Measurements from ENCODE around the gene ADGRG4. TPM values are rescaled to one million over a fixed set of nuclear protein-coding genes. Genes with fewer than 3 reads are reported as not detected.

The ADGRG4 gene
- polyA plus RNA-seq, 2 of the 4 experiments (the other 2 are of a cell fraction), result not detected

- no peak for TF ChIP-seq PHF8 (IDR thresholded peaks at IDR 0.05; ENCODE audit: borderline replicate concordance, low read depth)
Observed at GRCh38 chrX:136307471-136307870, 6.7 kb downstream of the ADGRG4 start (continued).

GRCh38 chrX:136310411-136310810 is 9.6 kb downstream of the ADGRG4 start:
- Histone ChIP-seq H3K27ac (no peak overlapping the region), H3K9me3 (no peaks in the 10 kb centered on the region), H3K4me3 (no peak overlapping the region), H3K4me1 (no peaks in the 10 kb centered on the region), H3K4me2 (no peak overlapping the region)
- TF ChIP-seq REST (IDR thresholded peaks at IDR 0.05) (no peak), RNF2 (IDR thresholded peaks at IDR 0.05; ENCODE audit: borderline replicate concordance, low read depth) (no peak), JUN (IDR thresholded peaks at IDR 0.05) (no peak), MAX (IDR thresholded peaks at IDR 0.05) (no peak), MAZ (IDR thresholded peaks at IDR 0.05; ENCODE audit: borderline replicate concordance, low read depth, low read length) (no peak), ZC3H11A (IDR thresholded peaks at IDR 0.05) (no peak), HOXB13 (CRISPR knock-in tag; IDR thresholded peaks at IDR 0.05; ENCODE audit: low read depth) (no peak), SREBF2 (IDR thresholded peaks at IDR 0.05) (no peak), ZSCAN20 (CRISPR knock-in tag; IDR thresholded peaks at IDR 0.05) (no peak)
- peak; percentile 2 to 5 for DNase-seq (ENCODE audit: low read depth in 1 of 2, low spot score in 1 of 2)
- POLR2A ChIA-PET, result no interaction called here
- CTCF ChIA-PET, result no interaction called here
- 13% methylated on average over 2 of the region's 2 CpGs for WGBS (ENCODE audit: missing lambda C conversion rate)
- no peak for FAIRE-seq
- 0 out of 6 replicates have a peak, but pooled peaks of 1 of the 2 experiments have one; percentile 31 for ATAC-seq

GRCh38 chrX:136318156-136318555 is 17.4 kb downstream of the ADGRG4 start:
- Histone ChIP-seq H3K9me3 (no peaks in the 10 kb centered on the region), H3K4me3 (no peak overlapping the region), H3K4me2 (no peak overlapping the region), H3K4me1 (no peaks in the 10 kb centered on the region), H3K27ac (no peak overlapping the region)
- POLR2A ChIA-PET, result no interaction called here
- TF ChIP-seq BHLHE40 (IDR thresholded peaks at IDR 0.05; ENCODE audit: low read depth, low read length) (no peak), HOXA7 (CRISPR knock-in tag; IDR thresholded peaks at IDR 0.05) (no peak), HES2 (IDR thresholded peaks at IDR 0.05) (no peak), HEYL (CRISPR knock-in tag; IDR thresholded peaks at IDR 0.05) (no peak), NR3C1 (IDR thresholded peaks at IDR 0.05) (no peak), EHMT2 (IDR thresholded peaks at IDR 0.05; ENCODE audit: low read depth) (no peak), CEBPB (IDR thresholded peaks at IDR 0.05) (no peak), MAX (IDR thresholded peaks at IDR 0.05) (no peak), EP300 (IDR thresholded peaks at IDR 0.05) (no peak), JUNB (IDR thresholded peaks at IDR 0.05) (no peak), EHF (CRISPR knock-in tag; IDR thresholded peaks at IDR 0.05) (no peak), POLR2AphosphoS2 (conservative IDR thresholded peaks at IDR 0.05; ENCODE audit: low read length) (no peak), SMC3 (IDR thresholded peaks at IDR 0.05) (no peak), GATA3 (IDR thresholded peaks at IDR 0.05; ENCODE audit: borderline replicate concordance) (no peak), RCOR1 (IDR thresholded peaks at IDR 0.05; ENCODE audit: low read depth, low read length) (no peak), ZC3H11A (IDR thresholded peaks at IDR 0.05) (no peak), PBX3 (IDR thresholded peaks at IDR 0.05) (no peak)
- DNase-seq (ENCODE audit: low read depth in 1 of 2, low spot score in 1 of 2) (no peak), FAIRE-seq (peak; percentile 98), ATAC-seq (no peak)
- CTCF ChIA-PET, result no interaction called here
- WGBS (ENCODE audit: missing lambda C conversion rate), result 73% methylated on average over 2 of the region's 2 CpGs
